ENCODE data around the gene CCDC175.

CCDC175 gene

GRCh38 chr14:59576332-59577294 lies at the start of gene CCDC175:
Gene CCDC175, minus strand, starts transcription at chr14:59576812. Its CDS starts 37 bp downstream, at chr14:59576775.
- peak; percentile 81 for DNase-seq (ENCODE audit: low read depth in 2 of 2)

GRCh38 chr14:59622631-59623030 lies 46.0 kb upstream of the CCDC175 start:
- no peak for DNase-seq (ENCODE audit: low read depth in 2 of 2)

- no peak for DNase-seq (ENCODE audit: low read depth in 2 of 2)
Measured at GRCh38 chr14:59619061-59619460, 42.4 kb upstream of the CCDC175 start.

- DNase-seq (ENCODE audit: low read depth in 2 of 2) = no peak
Measured at GRCh38 chr14:59601056-59601455, 24.4 kb upstream of the CCDC175 start.

GRCh38 chr14:59600211-59600945 lies 23.8 kb upstream of the CCDC175 start:
- DNase-seq (ENCODE audit: low read depth in 2 of 2) = no peak

GRCh38 chr14:59595071-59595470 lies 18.5 kb upstream of the CCDC175 start:
- DNase-seq (ENCODE audit: low read depth in 2 of 2) = no peak

- DNase-seq (ENCODE audit: low read depth in 2 of 2) = no peak
Measured at GRCh38 chr14:59591641-59592370, 15.2 kb upstream of the CCDC175 start.

- no peak for DNase-seq (ENCODE audit: low read depth in 2 of 2)
Measured at GRCh38 chr14:59588101-59588500, 11.5 kb upstream of the CCDC175 start.

GRCh38 chr14:59585891-59586554 lies 9.4 kb upstream of the CCDC175 start:
- DNase-seq (ENCODE audit: low read depth in 2 of 2) = no peak

GRCh38 chr14:59583755-59584154 lies 7.1 kb upstream of the CCDC175 start:
- DNase-seq (ENCODE audit: low read depth in 2 of 2) = no peak

GRCh38 chr14:59582845-59583509 lies 6.4 kb upstream of the CCDC175 start:
- no peak for DNase-seq (ENCODE audit: low read depth in 2 of 2)

GRCh38 chr14:59582161-59582560 lies 5.5 kb upstream of the CCDC175 start:
- DNase-seq (ENCODE audit: low read depth in 2 of 2) = no peak

- no peak for DNase-seq (ENCODE audit: low read depth in 2 of 2)
Measured at GRCh38 chr14:59580911-59581310, 4.3 kb upstream of the CCDC175 start.

GRCh38 chr14:59570122-59570521 lies 6.5 kb downstream of the CCDC175 start:
- DNase-seq (ENCODE audit: low read depth in 2 of 2) = no peak

GRCh38 chr14:59566725-59567124 lies 9.9 kb downstream of the CCDC175 start:
- DNase-seq (ENCODE audit: low read depth in 2 of 2) = no peak

- DNase-seq (ENCODE audit: low read depth in 2 of 2) = no peak
Measured at GRCh38 chr14:59566296-59566695, 10.3 kb downstream of the CCDC175 start.

GRCh38 chr14:59565087-59565486 lies 11.5 kb downstream of the CCDC175 start:
- DNase-seq (ENCODE audit: low read depth in 2 of 2) = no peak

- no peak for DNase-seq (ENCODE audit: low read depth in 2 of 2)
Measured at GRCh38 chr14:59564366-59564765, 12.2 kb downstream of the CCDC175 start.

- no peak for DNase-seq (ENCODE audit: low read depth in 2 of 2)
Measured at GRCh38 chr14:59547310-59547709, 29.3 kb downstream of the CCDC175 start.

GRCh38 chr14:59543873-59544272 lies 32.7 kb downstream of the CCDC175 start:
- no peak for DNase-seq (ENCODE audit: low read depth in 2 of 2)

GRCh38 chr14:59541731-59542130 lies 34.9 kb downstream of the CCDC175 start:
- DNase-seq (ENCODE audit: low read depth in 2 of 2) = no peak
